Pulmonary artery endothelial cell (primary cell): ENCODE results near the gene GATA5. TPM values are rescaled to one million over a fixed set of nuclear protein-coding genes. Genes with fewer than 3 reads are reported as not detected.

Experiments used
- DNase-seq: peaks from one replicate; pipeline ENCODE4 v3.0.0-alpha.2; 2011; ENCODE audit warnings: low read depth, low spot score
- total RNA-seq: library from RNA; depleted of rRNA; stranded (reverse); fragments of >200 nt; gene quantifications from 2 replicates; pipeline ENCODE4 v1.2.3, GENCODE V29; 2014

The GATA5 gene
- total RNA-seq, 1 donor from 2014 or later: 0.07 TPM

- no peak for DNase-seq
Observed at GRCh38 chr20:62488470-62488869, 12.7 kb upstream of the GATA5 start.

GRCh38 chr20:62487561-62488354 lies 12.0 kb upstream of the GATA5 start:
- no peak for DNase-seq

DNA sequence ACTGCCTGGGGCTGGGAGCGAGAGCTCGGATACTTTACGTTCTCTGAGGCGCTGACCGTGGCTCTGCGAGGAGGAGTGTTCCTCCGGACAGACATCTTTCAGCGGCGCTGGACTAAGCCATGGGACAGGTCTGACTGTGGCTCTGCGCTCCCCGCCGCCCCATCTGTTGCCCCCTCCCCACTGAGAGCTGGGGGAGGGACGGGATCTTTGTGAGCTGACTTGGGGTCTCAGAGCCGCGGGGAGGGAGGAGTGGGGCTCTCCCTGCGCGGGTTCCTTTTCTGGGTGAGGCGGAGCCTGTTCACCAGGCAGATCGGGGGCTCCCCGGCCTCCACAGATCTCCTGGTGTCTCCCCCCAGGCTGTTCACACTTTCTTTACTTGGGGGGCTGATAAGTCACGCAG lies 11.3 kb upstream of the GATA5 start:
- DNase-seq: no peak

DNA sequence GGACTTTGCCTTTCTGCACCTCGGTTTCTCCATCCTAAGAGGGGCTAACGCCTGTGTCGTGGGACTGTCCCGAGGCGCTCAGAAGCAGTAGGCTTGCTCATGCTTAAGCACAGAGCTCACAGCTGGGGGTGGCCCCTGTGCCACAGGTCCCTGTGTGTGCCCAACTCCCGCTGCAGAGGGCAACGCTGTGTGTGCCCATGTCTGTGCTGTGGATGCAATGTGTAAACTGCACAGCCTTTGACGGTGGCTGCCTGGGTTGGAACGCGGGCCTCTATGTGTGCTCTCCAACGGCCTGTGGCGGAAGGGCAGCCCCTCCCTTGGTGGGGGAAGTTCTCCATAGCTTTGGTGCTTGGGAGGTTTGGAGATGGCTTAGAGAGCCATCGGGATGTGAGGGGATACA lies 10.7 kb upstream of the GATA5 start:
- DNase-seq: no peak

DNA sequence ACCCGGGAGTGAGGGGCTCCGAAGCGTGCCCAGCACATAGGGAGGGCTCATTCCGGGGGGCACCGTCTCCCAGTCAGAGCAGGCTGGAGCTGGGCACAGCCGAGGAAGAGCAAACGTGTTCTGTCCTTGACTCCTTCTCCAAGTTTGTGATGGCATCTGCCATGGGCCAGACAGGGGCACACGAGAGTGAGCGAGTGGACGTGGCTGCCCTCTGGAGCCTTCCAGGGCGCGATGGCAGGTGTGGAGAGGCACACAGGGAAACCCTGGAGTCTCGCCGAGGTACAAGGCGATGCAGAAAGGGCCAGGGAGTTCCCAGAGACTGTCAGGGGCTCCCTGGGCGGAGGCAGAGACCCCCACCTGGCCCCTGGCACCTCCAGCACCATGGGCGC lies 9.9 kb upstream of the GATA5 start:
- DNase-seq: no peak

- DNase-seq: no peak
Observed at GRCh38 chr20:62485062-62485700, 9.4 kb upstream of the GATA5 start.

GRCh38 chr20:62484478-62484877 lies 8.7 kb upstream of the GATA5 start:
- DNase-seq: no peak

- DNase-seq: no peak
Observed at GRCh38 chr20:62483613-62484458, 8.0 kb upstream of the GATA5 start.

GRCh38 chr20:62482974-62483373 lies 7.2 kb upstream of the GATA5 start:
- no peak for DNase-seq

DNA sequence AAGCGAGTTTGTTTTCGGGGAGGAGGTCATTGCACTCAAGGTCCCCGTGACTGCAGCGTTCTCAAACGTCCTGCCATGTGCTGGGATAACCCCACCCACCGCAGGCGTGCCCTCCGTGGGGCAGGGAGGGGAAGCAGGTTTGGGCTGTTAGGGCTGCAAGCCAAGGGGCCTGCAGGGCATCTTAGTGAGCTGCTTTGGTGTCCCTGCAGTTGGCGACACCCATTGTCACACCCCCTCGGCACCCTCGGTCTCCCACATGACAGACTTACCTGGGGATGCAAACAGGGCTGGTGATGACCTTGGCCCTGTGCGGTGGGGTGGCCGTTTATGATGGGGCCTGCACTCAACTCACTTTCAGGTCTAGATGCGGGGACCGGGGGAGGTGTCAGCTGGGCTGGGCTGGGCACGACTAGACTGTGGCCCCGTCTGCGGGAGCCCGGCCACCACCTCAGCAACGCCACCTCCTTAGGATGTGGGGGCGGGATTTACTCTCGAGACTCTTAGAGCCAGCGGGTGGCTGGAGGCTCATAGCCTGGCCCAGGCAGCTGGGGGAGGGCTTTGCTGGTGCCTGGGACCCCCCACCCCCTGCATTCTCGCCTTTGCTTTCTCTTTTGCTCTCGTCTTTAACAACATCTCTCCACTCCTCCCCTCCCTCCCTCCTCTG lies 6.5 kb upstream of the GATA5 start:
- DNase-seq: no peak

DNA sequence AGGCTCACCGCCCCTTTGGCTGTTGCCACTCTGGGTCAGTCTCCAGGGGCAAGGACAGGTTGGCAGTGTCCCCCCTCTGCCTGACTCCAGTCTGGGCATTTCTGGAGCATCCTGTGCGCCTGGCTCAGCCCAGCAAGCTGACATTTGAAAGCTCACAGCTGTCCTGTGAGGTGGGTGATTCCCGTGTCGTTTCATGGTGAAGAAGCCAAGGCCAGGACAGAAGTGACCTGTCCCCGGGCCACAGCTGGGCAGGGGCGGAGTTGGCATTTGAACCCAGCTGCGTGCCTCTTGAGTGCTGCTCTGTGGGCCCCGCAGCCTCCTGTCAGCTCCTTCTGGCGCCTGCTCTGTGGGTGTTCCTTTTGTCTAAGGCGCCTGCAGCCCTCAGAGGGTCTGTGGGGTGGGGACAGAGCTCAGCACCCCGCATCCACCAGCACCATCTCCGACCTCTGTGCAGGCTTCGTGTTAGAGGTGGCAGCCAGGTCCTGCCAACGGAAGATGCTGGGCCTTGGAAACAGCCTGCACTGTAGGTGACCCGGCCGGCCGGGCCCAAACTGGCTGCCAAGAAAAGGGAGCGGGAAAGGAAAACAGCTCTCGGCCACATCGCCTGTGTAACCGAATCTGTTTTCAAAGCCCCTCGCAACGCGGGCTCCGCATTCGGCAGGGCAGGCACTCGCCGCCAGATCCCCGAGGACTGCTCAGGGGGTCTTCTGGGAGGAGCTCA lies 5.8 kb upstream of the GATA5 start:
- DNase-seq: no peak

DNA sequence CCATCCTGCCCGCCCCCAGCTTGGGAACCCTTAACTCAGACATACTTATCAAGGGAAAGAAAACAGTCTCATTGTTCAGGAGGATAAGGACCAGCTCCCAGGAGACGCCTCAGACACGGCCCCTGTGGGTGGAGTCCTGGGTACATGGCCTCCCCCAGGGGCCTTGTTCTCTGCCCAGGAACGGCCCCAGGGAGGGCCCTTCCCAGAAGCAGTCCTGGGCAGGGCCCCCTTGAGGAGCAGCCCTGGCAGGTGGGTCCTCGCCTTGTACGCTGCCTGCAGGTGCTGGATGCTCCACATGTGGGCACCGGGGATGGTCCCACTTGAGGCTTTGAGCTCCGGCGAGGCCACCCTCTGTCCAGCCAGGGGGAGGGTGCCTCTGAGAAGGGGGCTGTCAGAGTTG lies 4.5 kb upstream of the GATA5 start:
- no peak for DNase-seq

GRCh38 chr20:62479656-62480055 lies 3.9 kb upstream of the GATA5 start:
- no peak for DNase-seq

- DNase-seq: no peak
Observed at GRCh38 chr20:62479156-62479555, 3.4 kb upstream of the GATA5 start.

DNA sequence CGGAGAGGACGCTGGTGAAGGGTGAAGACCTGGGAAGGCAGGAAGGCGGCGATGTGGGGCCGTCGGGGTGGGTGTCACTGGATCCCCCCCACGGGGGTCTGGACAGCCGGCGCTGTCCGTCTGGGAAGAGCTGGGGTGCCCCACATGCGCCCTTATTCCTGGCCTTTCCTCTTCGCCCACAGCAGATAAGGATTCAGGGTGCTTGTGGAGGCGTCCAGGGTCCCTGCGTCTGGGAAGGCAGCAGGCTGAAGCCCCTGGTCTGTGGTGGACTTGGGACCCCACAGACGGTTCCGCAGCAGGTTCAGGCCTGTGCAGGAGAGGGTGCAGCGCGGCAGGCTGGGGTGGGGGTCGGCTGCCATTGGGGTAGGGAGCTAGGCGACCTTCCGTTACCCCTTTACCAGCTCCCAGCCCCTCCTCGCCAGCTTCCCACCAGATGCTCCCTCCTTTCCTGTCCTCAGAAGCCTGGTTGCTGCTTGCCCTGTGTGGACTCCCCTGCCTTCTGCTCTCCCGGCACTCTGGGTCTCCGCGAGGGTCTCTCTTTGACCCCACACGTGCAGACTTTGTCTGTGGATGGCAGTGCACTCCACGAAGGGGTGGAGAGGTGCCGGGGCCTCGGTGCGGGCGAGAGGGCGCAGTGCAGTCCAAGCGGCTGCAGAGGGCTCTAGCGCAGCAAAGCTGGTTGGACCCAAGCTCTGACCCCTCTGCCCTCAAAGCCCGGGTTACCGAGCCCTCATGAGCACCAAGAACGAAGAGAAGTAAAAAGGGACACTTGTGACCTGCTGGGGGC lies 2.1 kb upstream of the GATA5 start:
- DNase-seq: no peak

GRCh38 chr20:62476056-62476838 lies 452 bp upstream of the GATA5 start:
- no peak for DNase-seq

GRCh38 chr20:62475027-62475771 lies 596 bp downstream of the GATA5 start:
- DNase-seq: no peak

DNA sequence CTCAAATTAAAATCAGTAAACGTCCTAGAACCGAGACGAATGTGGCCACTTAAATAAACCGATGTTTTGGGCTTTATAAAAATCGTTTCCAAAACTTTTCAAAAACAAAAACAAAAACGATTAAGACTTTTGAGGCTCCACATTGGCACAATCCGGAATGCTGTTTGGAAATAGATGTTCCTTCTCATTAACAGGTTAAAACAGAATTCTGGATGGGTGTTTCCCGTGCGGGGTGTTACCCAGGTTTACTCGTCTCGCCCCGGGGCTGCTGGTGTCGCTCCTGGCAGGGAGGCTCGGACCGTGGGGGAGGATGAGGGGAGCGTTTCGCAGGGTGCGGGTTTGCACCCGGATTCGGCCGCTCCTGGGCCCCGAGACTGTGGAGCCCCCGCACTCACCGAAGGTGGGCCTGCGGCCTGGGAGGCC lies 1.2 kb downstream of the GATA5 start:
- DNase-seq: no peak
